Loucy (cell line): ENCODE data around the gene HYI.

Experiments used
- CTCF ChIP-seq: fragments of 200-600 bp; sonication (generic); conservative IDR thresholded peaks from 2 replicates; pipeline ENCODE4 v1.5.1; 2014; ENCODE audit warnings: mild to moderate bottlenecking, antibody characterized with exemption, low read length
- EZH2phosphoT487 ChIP-seq: fragments of 200-600 bp; IDR thresholded peaks from 2 replicates; pipeline ENCODE4 v1.6.1; 2018; ENCODE audit warnings: antibody characterized with exemption, mild to moderate bottlenecking, moderate library complexity, borderline replicate concordance

- no peak for TF ChIP-seq CTCF
- TF ChIP-seq EZH2phosphoT487: no peak
Measured at GRCh38 chr1:43405219-43405875, 48.4 kb downstream of the HYI start.
